Right lobe of liver (tissue), 4 donors: ENCODE results near the gene MARK3.

ENCODE experiments used
- POLR2A ChIP-seq: fragments of 450-650 bp; IDR thresholded peaks from one replicate; pipeline ENCODE4 v1.6.1; 2017; ENCODE audit warnings: antibody characterized with exemption, mild to moderate bottlenecking
- TF ChIP-seq, protein P1 (sequence below), 4 donors: fragments of 200-600 bp in 3 of 4; fragments of 450-650 bp in 1 of 4; IDR thresholded peaks; one replicate each; pipeline versions ENCODE4 v1.5.1 to v1.8.0; 2016 to 2022; ENCODE audit warnings: antibody characterized with exemption in 4 of 4, mild to moderate bottlenecking in 2 of 4
- donor health status: DM: no; HTN: no; CAD: no.
- donor health status: DM: no; HTN: no; CAD: no.
- donor health status: DM: no; HTN: yes; CAD: no.

DNA sequence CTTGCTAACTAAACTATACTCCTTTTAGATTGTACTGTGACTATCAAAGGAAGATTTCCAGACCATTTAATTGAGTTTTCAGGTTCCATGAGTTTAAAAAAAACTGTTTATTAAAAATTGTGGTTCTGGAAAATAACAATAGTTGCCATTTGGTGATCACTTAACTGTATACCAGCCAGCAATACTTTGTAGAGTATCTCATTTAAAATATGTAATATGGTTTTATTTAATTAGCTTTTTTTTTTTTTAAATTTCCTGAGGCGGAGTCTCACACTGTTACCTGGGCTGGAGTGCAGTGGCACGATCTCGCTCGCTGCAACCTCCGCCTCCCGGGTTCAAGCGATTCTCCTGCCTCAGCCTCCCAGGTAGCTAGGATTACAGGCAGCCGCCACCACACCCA is 7.4 kb downstream of the MARK3 start:
- TF ChIP-seq, protein P1, sequence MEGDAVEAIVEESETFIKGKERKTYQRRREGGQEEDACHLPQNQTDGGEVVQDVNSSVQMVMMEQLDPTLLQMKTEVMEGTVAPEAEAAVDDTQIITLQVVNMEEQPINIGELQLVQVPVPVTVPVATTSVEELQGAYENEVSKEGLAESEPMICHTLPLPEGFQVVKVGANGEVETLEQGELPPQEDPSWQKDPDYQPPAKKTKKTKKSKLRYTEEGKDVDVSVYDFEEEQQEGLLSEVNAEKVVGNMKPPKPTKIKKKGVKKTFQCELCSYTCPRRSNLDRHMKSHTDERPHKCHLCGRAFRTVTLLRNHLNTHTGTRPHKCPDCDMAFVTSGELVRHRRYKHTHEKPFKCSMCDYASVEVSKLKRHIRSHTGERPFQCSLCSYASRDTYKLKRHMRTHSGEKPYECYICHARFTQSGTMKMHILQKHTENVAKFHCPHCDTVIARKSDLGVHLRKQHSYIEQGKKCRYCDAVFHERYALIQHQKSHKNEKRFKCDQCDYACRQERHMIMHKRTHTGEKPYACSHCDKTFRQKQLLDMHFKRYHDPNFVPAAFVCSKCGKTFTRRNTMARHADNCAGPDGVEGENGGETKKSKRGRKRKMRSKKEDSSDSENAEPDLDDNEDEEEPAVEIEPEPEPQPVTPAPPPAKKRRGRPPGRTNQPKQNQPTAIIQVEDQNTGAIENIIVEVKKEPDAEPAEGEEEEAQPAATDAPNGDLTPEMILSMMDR (IDR thresholded peaks at IDR 0.05) = no peak
- TF ChIP-seq POLR2A = no peak
